GM21526 (cell line): Measurements from ENCODE around the gene AMBP.

Experiments used
- ATAC-seq: cut with Tn5 transposase; IDR thresholded peaks from one replicate; pipeline ENCODE4 v1.9.1; 2021; ENCODE audit warnings: moderate library complexity; ENCODE audit not compliant: unreplicated experiment, low FRiP score

Gene AMBP

GRCh38 chr9:114077162-114077837, 800 bp downstream of the AMBP start:
- ATAC-seq, result no peak

DNA sequence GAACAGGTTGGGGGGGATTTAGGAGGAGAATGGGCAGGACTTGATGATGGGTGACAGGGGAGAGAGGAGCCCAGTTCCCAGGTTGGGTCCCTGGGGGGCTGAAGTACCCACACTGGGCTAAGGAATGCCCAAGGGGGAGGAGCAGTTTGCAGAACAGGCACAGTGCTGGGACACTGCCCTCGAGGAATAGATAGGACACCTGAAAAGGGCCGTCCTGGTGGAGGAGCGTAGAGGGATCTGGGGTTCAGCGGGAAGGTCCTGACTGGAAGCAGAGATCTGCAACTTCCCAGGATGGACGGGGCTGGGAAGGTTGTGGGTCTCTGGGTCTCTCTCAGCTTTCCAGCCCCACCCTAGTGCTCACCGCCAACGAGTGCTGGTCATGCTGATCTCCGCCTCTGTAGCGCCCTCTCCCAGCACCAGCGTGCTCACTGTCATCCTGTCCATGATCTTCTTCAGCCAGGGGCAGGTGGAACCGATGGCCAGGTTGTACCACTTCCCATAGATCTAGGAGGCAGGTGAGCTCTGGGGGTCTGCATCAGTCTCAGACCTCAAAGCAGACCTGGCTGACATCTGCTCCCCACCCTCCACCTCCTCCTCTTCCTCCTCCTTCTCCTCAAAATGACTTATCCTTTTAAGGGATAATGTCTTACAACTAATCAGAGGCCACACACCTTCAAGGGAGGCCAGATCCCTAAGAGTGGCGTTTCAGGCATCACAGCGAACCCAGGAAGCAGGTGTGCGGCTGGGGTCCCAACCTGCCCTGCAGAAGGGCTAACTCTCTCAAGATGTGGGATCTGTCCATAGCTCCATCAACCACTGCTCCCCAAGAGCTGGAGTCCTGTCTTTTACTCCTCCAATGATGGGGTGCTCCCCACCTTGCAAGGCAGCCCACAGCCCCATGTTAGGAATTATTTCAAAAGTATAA, 1.6 kb downstream of the AMBP start:
- ATAC-seq, result no peak

- ATAC-seq, result no peak
Measured at GRCh38 chr9:114075602-114076001, 2.5 kb downstream of the AMBP start.

DNA sequence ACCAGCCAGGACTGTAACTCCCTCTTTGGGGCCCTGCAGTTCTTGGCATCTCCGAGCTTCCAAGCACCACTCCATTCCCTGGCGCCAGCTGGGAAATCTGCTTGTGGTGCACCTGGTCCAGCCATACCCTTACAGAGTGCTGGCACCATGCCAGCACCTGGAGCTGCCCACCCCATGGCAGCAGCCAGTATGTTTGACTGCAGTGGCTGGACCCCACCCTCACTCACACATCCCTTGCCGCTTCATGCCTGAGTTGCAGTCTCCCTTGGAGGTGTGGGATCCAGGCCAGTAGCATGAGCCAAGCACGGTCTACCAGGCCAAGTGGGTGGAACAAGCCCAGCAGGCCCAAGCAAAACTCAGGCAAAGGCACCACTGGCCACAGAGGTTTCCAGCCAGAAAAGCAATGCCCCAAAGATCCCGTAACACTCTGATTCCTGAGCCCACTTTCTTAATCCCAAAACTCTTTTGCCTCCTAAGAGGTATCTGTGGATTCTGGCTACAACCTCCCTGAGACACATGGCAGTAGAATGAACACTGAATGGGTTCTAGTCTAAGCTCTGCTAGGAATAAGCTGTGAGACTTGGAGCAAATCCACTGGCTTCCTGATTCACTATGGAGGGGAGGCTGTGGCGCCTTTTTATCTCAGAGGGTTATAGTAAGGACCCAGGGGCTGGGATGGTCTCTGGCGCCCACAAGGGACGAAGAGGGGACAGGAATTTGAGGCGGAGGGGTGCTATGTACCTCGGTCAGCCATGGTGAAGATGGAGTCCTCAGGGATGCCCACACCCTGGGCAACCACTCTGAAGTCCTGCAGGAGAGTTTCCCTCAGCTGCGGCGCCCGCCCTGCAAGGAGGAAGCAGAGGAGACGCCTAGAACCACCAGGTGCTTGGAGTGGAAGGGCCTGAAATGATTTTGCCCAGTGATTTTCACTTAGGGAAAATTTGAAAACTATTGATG, 5.6 kb downstream of the AMBP start:
- ATAC-seq, result no peak

- ATAC-seq, result no peak
Measured at GRCh38 chr9:114071197-114071795, 6.8 kb downstream of the AMBP start.

DNA sequence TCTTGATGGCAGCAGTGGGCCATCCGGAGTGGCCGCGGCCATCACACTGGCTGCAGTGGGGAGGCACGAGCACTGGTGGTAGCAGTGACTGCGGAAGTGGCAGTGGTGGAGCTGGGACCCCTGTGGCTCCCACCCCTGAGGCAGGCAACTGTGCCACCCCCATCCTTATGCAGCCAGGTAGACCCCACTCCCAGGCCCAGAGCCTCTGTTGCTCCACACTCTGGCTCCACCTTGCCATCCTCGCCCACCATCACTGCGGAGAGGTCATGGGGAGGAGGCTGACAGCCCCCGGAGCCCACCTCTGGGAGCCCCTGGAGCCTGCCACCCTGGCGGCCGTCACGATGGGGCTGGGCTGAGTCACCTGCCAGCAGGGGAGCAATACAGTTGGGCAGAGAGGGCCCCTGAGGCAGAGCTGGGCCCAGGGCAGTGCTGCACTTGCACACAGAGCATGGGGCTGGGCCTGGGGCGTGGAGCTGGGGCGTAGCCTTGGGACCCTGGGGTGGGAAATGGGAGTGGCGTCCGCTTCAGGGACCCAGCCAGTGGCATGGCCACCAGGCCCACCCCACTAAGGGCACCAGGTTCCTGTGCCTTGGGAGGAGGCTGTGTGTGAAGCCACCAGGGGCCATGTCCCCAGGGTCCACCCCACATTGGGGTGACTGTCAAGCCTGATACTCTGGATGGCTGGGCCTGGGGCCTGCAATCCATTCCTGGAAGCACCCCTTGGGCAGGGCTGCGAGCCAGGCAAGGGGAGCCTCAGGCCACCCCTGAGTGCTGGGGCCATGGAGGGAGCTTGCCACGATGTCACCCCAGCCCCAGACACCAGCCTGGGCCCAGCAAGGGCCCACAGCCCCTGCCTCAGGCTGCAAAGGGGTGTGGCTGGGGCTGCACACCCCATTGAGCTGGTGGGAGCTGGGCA, 7.7 kb downstream of the AMBP start:
- ATAC-seq, result no peak

DNA sequence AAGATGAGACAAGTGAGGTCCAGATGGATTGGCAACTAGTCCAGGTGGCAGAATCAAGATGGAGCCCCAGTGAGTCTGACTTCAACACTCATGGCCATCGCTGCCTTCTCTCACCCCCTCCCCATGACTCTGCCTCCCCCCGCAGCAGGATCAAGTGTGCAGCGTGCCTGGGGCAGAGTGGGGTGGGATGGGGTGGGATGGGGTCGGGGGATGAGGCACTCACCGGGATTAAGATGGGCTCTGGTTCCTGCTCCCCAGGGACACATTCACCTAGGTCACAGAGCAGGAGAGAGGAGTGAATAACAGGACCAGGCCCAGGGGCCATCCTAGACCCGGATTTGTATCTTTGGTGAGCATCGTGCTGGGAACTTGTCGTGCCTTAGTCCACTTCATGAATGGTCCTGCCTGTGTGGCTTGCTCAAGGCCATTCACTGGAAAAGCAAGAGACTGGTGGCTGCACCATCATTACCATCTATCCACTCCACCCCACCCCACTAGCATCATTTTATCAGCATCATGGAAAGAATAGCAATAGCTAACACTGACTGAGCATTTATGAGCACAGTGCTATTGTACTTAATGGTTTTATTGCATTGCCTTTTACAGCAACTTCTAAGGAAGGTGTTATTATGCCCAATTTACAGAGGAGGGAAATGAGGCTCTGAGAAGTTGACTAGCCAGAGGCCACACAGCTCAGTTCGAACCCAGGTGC, 8.5 kb downstream of the AMBP start:
- no peak for ATAC-seq

DNA sequence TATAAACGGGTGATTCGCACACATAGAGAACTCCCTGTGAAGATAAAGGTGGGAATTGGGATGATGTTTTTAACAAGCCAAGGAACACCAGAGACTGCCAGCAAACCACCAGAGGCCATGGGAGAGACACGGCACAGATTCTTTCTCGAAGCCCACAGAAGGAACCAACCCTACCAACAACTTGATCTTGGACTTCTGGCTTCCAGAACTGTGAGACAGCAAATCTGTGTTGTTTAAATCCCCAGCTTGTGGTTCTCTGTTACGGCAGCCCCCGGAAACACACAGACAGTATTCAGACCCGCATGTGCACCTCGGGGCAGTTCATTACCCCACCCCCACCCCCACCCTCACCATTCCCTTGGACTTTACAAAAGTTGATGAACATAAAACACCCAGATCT, 12.8 kb downstream of the AMBP start:
- ATAC-seq, result no peak

DNA sequence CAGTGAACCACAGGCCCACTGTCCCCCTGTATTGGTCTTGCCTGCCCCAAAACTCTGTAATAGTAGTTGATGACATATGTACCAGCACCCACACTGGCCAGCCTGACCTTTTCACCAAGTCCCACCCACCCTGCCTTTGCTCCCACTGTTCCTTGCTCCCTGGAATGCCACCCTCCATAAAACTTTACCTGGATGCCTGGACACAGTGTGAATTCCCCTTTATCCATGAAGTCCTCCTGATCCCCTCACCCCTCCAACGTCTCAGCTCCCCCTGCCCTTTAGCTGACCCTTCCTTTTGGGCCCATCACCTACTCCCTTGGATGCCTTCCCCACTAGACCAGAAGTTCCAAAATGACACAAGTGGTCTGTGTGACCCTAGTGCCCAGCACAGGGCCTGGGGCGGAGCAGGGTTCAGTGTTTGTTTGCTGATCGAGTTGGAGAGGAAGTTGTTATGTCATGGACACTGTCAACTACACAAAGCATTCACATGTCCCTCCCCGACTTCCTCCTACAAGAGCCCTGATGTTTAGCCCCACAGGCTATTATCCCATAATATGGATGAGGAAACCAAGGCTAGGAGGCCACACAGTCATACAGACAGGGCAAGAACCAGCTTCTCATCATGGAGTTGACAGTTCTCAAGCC, 16.1 kb downstream of the AMBP start:
- ATAC-seq, result no peak

DNA sequence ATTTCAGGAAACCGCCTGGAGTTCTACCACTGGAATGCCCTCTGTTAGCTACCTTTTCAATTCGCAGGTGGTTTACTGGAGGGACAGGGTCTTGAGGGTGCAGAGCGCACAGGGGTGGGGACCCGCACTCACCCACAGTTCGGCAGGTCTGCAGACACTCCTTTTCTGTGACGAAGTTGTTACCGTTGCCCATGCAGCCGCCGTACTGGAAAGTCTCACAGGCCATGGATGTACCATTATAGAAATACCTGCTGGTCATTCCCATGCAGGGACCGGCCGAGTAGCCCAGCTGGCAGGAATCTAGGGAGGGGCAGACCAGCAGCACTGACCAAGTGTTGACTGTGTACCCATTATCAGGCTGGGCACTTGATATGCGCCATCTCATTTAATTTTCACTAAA, 16.8 kb downstream of the AMBP start:
- ATAC-seq, result no peak

DNA sequence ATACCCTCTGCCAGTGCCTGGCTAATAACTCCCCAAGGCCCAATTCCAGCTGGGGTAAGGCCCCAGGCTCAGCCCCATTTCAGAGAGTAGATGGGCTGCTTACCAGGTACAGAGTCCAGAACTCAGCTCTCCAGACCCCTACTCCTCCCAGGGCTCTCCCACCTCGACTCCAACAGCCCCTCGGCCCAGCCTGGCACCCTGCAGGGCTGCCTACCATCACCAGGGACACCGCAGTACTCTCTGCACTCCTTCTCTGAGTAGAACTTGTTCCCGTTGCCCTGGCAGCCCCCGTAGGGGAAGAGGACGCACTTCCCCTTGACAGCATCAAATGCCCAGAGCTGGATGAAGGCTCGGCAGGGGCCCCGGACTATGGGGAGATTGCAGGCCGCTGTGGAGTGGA, 17.4 kb downstream of the AMBP start:
- ATAC-seq, result no peak

DNA sequence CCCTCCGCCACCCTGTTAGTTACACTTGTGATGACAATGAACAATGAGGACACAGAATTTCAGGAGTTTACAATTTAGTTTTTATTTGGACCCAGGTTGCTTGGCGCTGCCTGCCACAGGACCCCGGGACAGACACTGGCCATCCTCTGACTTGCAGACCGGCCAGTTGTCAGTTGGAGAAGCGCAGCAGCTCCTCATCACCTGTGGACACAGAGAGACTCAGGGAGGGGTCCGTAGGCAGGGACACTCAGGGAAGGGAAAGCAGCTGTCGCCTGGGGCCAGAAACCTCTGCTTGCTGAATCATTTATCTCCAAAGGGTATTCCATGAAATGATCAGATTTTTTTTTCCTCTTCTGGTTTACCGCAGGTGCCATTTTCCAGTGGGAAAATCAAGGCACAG, 18.0 kb downstream of the AMBP start:
- no peak for ATAC-seq

- no peak for ATAC-seq
Measured at GRCh38 chr9:114059047-114059803, 18.9 kb downstream of the AMBP start.

DNA sequence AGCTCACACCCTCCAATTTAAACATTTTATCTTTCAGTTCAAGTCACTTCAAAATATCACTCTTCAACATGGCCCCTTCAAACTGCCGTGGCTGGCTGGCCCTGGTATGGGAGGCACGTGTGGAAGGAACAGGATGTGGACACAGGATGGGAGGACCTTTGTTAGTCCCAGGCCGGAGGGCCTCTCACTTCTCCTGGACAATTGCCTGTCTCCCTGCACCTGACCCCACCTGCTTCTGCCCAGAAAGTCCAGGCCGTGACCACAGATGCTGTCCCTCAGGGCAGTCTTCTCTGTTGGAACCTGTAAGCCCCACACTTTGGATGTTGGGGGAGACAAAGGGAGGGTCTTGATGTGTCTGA, 19.4 kb downstream of the AMBP start:
- no peak for ATAC-seq

GRCh38 chr9:114057161-114057885, 20.8 kb downstream of the AMBP start:
- ATAC-seq, result no peak

DNA sequence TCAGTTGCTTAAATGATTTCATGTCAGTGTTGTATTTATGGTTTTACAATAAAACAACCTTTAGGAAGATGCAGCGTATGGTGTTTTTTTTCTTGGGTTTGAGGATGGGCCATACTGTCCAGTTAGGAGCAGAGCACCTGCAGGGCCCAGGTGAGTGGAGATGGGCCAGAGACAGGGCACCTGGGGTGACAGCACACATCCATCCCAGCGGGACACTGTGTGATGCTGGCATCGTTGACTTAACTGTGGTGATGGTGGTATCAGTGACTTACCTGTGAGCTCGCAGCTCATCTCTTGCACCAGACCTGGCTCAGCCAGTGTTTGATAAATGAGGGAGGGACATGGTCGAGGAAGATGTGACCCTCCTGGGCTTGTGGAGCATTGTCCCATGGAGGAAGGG, 21.6 kb downstream of the AMBP start:
- ATAC-seq, result no peak

- no peak for ATAC-seq
Measured at GRCh38 chr9:114055894-114056293, 22.2 kb downstream of the AMBP start.
